Non-pigmented ciliary epithelial cell (primary cell): ENCODE results near the gene MYOM3.
"Not testable (repeated sequence)": the region's sequence is repeated elsewhere in the genome, so short reads cannot be mapped to it uniquely, and the experiment has no call there.

ENCODE experiments used
- DNase-seq: peaks from one replicate; pipeline ENCODE4 v3.0.0-alpha.2; 2010; ENCODE audit warnings: low read depth

The MYOM3 gene

GRCh38 chr1:24030976-24031516 lies 80.9 kb downstream of the MYOM3 start:
- DNase-seq: not testable (repeated sequence)

GRCh38 chr1:24027838-24028468 lies 84.0 kb downstream of the MYOM3 start:
- no peak for DNase-seq

GRCh38 chr1:24022581-24023361 lies 89.2 kb downstream of the MYOM3 start:
- DNase-seq: peak; percentile 76

GRCh38 chr1:24021403-24022266 lies 90.3 kb downstream of the MYOM3 start:
- DNase-seq: no peak

- DNase-seq: no peak
These were observed 91.5 kb downstream of the MYOM3 start for GRCh38 chr1:24020470-24020869.

GRCh38 chr1:24020025-24020424 lies 91.9 kb downstream of the MYOM3 start:
- DNase-seq: no peak

GRCh38 chr1:24018611-24019580 lies 93.0 kb downstream of the MYOM3 start:
- peak; percentile 99 for DNase-seq

GRCh38 chr1:24015221-24016210 lies 96.4 kb downstream of the MYOM3 start:
- DNase-seq: no peak

GRCh38 chr1:24012878-24013277 lies 99.1 kb downstream of the MYOM3 start:
- not testable (repeated sequence) for DNase-seq

- DNase-seq: no peak
These were observed 101.3 kb downstream of the MYOM3 start for GRCh38 chr1:24010650-24011049.

- no peak for DNase-seq
These were observed 102.5 kb downstream of the MYOM3 start for GRCh38 chr1:24009406-24009805.

- DNase-seq: not testable (repeated sequence)
These were observed 103.3 kb downstream of the MYOM3 start for GRCh38 chr1:24008574-24009184.

- no peak for DNase-seq
These were observed 104.9 kb downstream of the MYOM3 start for GRCh38 chr1:24007079-24007478.
